Measurements from ENCODE around the gene SLC35A4.

- TF ChIP-seq, protein P1, sequence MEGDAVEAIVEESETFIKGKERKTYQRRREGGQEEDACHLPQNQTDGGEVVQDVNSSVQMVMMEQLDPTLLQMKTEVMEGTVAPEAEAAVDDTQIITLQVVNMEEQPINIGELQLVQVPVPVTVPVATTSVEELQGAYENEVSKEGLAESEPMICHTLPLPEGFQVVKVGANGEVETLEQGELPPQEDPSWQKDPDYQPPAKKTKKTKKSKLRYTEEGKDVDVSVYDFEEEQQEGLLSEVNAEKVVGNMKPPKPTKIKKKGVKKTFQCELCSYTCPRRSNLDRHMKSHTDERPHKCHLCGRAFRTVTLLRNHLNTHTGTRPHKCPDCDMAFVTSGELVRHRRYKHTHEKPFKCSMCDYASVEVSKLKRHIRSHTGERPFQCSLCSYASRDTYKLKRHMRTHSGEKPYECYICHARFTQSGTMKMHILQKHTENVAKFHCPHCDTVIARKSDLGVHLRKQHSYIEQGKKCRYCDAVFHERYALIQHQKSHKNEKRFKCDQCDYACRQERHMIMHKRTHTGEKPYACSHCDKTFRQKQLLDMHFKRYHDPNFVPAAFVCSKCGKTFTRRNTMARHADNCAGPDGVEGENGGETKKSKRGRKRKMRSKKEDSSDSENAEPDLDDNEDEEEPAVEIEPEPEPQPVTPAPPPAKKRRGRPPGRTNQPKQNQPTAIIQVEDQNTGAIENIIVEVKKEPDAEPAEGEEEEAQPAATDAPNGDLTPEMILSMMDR (IDR thresholded peaks at IDR 0.05), result no peak
- TF ChIP-seq EZH2 (IDR thresholded peaks at IDR 0.05; ENCODE audit: borderline replicate concordance, insufficient read depth, low read depth, low read length, poor library complexity, severe bottlenecking), result no peak
Observed at GRCh38 chr5:140588311-140589070, 23.9 kb downstream of the SLC35A4 start.

Data from B cell (primary cell).